ENCODE measurements around the gene CHD2.

CHD2 gene

DNA sequence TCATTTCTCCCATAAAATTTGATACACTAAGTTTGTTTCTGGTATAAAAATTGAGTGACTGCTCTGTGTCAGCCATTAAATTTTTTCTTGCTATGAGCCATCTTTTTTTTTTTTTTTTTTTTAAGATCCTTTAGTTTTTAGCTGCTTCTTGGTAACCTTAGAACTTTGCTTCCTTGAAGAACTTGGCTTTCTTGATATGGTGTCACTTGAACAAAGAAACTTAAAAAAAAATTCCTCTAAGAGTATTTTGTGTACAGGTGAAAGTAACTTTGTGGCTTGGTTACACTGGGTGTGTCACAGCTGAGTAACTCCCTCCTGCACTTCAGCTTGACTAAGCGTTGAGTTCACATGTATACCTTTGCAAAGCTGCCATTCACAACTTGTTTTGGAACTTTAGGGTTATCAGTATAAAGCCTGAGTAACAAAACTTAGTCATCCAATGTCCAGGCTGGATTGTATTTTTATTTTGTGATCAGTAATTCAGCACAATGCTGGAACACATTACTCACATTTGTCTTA lies 6.5 kb downstream of the CHD2 start:
- H3K4me1 ChIP-seq (ENCODE audit: control insufficient read depth, low read length): peaks cover 80% of the 10 kb centered on the region
- no peaks in the 10 kb centered on the region for H3K9me2 ChIP-seq (replicated peaks; ENCODE audit: control insufficient read depth, low read length)
- H3K9me3 ChIP-seq (ENCODE audit: control insufficient read depth, insufficient read depth, low read length): no peaks in the 10 kb centered on the region
- peak overlapping the region; percentile 86 for H3K4me2 ChIP-seq (ENCODE audit: low read length)
- H4K20me1 ChIP-seq (ENCODE audit: control insufficient read depth, insufficient read depth, low read depth, low read length): no peaks in the 10 kb centered on the region
- H3K4me3 ChIP-seq (ENCODE audit: low read length): peak overlapping the region; percentile 80
- H3K36me3 ChIP-seq (ENCODE audit: control insufficient read depth, low read length): peaks cover 52% of the 10 kb centered on the region
- no peak for TF ChIP-seq EZH2phosphoT487 (IDR thresholded peaks at IDR 0.05; ENCODE audit: borderline replicate concordance, low read length)
- TF ChIP-seq, protein P1, sequence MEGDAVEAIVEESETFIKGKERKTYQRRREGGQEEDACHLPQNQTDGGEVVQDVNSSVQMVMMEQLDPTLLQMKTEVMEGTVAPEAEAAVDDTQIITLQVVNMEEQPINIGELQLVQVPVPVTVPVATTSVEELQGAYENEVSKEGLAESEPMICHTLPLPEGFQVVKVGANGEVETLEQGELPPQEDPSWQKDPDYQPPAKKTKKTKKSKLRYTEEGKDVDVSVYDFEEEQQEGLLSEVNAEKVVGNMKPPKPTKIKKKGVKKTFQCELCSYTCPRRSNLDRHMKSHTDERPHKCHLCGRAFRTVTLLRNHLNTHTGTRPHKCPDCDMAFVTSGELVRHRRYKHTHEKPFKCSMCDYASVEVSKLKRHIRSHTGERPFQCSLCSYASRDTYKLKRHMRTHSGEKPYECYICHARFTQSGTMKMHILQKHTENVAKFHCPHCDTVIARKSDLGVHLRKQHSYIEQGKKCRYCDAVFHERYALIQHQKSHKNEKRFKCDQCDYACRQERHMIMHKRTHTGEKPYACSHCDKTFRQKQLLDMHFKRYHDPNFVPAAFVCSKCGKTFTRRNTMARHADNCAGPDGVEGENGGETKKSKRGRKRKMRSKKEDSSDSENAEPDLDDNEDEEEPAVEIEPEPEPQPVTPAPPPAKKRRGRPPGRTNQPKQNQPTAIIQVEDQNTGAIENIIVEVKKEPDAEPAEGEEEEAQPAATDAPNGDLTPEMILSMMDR (IDR thresholded peaks at IDR 0.05; ENCODE audit: low read depth, low read length, poor library complexity, severe bottlenecking): no peak
- H3K27me3 ChIP-seq (ENCODE audit: control insufficient read depth, low read length): no peaks in the 10 kb centered on the region
- H3F3A ChIP-seq (ENCODE audit: control insufficient read depth, insufficient read depth): peaks cover 23% of the 10 kb centered on the region
- H3K27ac ChIP-seq (ENCODE audit: low read depth, low read length): peak overlapping the region; percentile 87
- H3K79me2 ChIP-seq (ENCODE audit: control insufficient read depth, low read length): peaks cover 96% of the 10 kb centered on the region

GRCh38 chr15:92907229-92907628 lies 7.1 kb downstream of the CHD2 start:
- Histone ChIP-seq H3K4me1 (ENCODE audit: control insufficient read depth, low read length) (peaks cover 80% of the 10 kb centered on the region), H3K27ac (ENCODE audit: low read depth, low read length) (no peak overlapping the region), H3K36me3 (ENCODE audit: control insufficient read depth, low read length) (peaks cover 47% of the 10 kb centered on the region), H3K9me3 (ENCODE audit: control insufficient read depth, insufficient read depth, low read length) (no peaks in the 10 kb centered on the region), H3K9me2 (replicated peaks; ENCODE audit: control insufficient read depth, low read length) (no peaks in the 10 kb centered on the region), H3K4me3 (ENCODE audit: low read length) (peak overlapping the region; percentile 80), H4K20me1 (ENCODE audit: control insufficient read depth, insufficient read depth, low read depth, low read length) (no peaks in the 10 kb centered on the region), H3K79me2 (ENCODE audit: control insufficient read depth, low read length) (peaks cover 96% of the 10 kb centered on the region), H3K27me3 (ENCODE audit: control insufficient read depth, low read length) (no peaks in the 10 kb centered on the region), H3K4me2 (ENCODE audit: low read length) (peak overlapping the region; percentile 86), H3F3A (ENCODE audit: control insufficient read depth, insufficient read depth) (peaks cover 19% of the 10 kb centered on the region)
- TF ChIP-seq, protein P1 (IDR thresholded peaks at IDR 0.05; ENCODE audit: low read depth, low read length, poor library complexity, severe bottlenecking): no peak
- no peak for TF ChIP-seq EZH2phosphoT487 (IDR thresholded peaks at IDR 0.05; ENCODE audit: borderline replicate concordance, low read length)

DNA sequence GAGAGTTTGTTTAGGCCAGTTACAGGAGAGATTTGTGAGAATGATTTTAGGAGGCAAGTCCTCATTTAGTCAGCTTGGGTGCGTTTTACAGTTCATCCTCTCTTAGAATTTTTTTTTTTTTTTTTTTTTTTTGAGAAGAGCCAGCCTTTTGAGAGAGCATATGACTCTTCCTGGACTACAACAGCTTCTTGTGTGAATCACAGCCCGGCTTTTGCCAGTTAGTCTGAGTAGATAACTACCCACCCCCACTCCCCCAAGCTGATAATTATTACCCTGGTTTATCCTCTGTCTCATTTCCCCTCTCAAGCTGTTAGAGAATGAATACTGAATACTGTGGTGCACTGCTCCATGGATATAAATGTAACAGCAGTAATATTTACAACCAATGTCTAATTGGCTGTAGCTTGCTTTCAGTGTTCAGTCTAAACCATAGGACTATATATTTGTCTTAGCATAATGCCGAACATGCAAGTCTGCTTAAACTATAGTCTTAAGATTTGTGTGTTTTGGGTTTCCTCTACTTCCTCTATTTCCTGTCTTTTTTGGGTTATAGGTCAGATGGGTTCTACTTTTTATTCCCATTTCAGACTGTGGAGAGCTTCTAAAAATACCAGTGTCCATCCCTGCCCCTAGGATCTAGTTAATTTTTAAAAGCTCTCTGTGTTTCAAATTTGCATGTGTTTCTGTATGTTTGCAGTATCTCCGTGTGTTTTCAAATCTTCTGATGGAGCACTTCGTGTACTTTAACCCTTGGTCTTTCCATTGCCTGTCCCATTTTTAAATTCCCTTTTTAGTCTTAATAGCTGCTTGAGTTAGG lies 8.0 kb downstream of the CHD2 start:
- Histone ChIP-seq H3K4me1 (ENCODE audit: control insufficient read depth, low read length) (peaks cover 77% of the 10 kb centered on the region), H3K27ac (ENCODE audit: low read depth, low read length) (no peak overlapping the region), H3K9me2 (replicated peaks; ENCODE audit: control insufficient read depth, low read length) (no peaks in the 10 kb centered on the region), H4K20me1 (ENCODE audit: control insufficient read depth, insufficient read depth, low read depth, low read length) (no peaks in the 10 kb centered on the region), H3K4me2 (ENCODE audit: low read length) (peak overlapping the region; percentile 86), H3K4me3 (ENCODE audit: low read length) (peak overlapping the region; percentile 80; the same call in 1 of the 2 replicates), H3K79me2 (ENCODE audit: control insufficient read depth, low read length) (peaks cover 95% of the 10 kb centered on the region), H3K9me3 (ENCODE audit: control insufficient read depth, insufficient read depth, low read length) (no peaks in the 10 kb centered on the region), H3K36me3 (ENCODE audit: control insufficient read depth, low read length) (peaks cover 42% of the 10 kb centered on the region), H3F3A (ENCODE audit: control insufficient read depth, insufficient read depth) (peaks cover 15% of the 10 kb centered on the region), H3K27me3 (ENCODE audit: control insufficient read depth, low read length) (no peaks in the 10 kb centered on the region)
- no peak for TF ChIP-seq EZH2phosphoT487 (IDR thresholded peaks at IDR 0.05; ENCODE audit: borderline replicate concordance, low read length)
- TF ChIP-seq, protein P1 (IDR thresholded peaks at IDR 0.05; ENCODE audit: low read depth, low read length, poor library complexity, severe bottlenecking): no peak
